ENCODE data around the gene BCAN. TPM values are rescaled to one million over a fixed set of nuclear protein-coding genes. Genes with fewer than 3 reads are reported as not detected.
A peak's percentile ranks its signal among the peaks of the same experiment; 100 is the strongest.

The BCAN gene
- total RNA-seq, 4 donors from 2014 or later = 0.54 to 1.1 TPM; not detected in 2

DNA sequence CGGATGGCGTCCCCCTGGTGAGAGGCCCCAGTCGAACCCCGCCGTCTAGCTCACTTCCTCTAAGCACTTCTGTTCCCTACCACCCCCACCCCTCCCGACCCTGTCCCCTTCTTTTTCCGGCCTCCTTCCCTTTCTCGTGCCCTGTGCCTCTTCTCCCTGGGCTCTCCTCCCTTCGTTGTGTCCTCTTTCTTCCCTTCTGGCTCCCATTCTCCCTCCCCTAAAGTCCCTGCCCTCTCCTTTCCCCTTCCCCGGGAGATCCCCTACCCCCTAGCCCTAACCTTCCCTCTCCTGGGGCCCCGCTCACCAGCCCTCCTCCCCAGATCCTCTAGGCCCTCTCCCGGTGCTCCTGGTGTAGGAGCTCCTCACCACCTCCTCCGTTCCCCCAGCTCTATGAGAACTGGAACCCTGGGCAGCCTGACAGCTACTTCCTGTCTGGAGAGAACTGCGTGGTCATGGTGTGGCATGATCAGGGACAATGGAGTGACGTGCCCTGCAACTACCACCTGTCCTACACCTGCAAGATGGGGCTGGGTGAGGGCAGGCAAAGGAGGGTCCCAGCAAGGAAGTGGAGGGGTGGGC lies 15.9 kb downstream of the BCAN start:
- H3K9me3 ChIP-seq = no peaks in the 10 kb centered on the region
- no peak overlapping the region for H3K4me3 ChIP-seq (replicated peaks in 1 of 3)
- intact Hi-C loops (cut with DNase I) = loop anchor here (5.0 kb wide), 1 partner anchor 76 kb away; no protein-coding TSS in a partner anchor
- H3K27me3 ChIP-seq = no peaks in the 10 kb centered on the region
- H3K36me3 ChIP-seq = no peaks in the 10 kb centered on the region
- H3K27ac ChIP-seq = no peak overlapping the region
- WGBS, 2 donors = 19 to 20% methylated on average over 14 to 15 of the region's 15 CpGs
- peaks cover 16 to 49% of the 10 kb centered on the region in 2 donors for H3K4me1 ChIP-seq
- TF ChIP-seq, protein P1, sequence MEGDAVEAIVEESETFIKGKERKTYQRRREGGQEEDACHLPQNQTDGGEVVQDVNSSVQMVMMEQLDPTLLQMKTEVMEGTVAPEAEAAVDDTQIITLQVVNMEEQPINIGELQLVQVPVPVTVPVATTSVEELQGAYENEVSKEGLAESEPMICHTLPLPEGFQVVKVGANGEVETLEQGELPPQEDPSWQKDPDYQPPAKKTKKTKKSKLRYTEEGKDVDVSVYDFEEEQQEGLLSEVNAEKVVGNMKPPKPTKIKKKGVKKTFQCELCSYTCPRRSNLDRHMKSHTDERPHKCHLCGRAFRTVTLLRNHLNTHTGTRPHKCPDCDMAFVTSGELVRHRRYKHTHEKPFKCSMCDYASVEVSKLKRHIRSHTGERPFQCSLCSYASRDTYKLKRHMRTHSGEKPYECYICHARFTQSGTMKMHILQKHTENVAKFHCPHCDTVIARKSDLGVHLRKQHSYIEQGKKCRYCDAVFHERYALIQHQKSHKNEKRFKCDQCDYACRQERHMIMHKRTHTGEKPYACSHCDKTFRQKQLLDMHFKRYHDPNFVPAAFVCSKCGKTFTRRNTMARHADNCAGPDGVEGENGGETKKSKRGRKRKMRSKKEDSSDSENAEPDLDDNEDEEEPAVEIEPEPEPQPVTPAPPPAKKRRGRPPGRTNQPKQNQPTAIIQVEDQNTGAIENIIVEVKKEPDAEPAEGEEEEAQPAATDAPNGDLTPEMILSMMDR (IDR thresholded peaks at IDR 0.05) = peak in 1 of 6 experiments; percentile 3
- no peak for TF ChIP-seq POLR2A (IDR thresholded peaks at IDR 0.05)
- no peak for DNase-seq

DNA sequence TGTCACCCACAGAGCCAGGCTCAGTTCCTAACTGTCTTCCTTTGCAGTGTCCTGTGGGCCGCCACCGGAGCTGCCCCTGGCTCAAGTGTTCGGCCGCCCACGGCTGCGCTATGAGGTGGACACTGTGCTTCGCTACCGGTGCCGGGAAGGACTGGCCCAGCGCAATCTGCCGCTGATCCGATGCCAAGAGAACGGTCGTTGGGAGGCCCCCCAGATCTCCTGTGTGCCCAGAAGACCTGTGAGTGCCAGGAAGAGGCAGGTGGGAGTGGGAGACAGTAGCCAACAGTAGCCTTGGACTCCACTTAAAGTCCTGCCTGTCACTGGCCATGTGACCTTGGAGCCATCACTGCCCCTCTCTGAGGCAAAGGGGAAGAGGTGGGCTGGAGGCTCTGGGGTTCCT lies 16.6 kb downstream of the BCAN start:
- no peak for TF ChIP-seq POLR2A (IDR thresholded peaks at IDR 0.05)
- TF ChIP-seq, protein P1 (IDR thresholded peaks at IDR 0.05) = no peak
- Histone ChIP-seq H3K27ac (no peak overlapping the region), H3K9me3 (no peaks in the 10 kb centered on the region), H3K36me3 (no peaks in the 10 kb centered on the region), H3K4me3 (replicated peaks in 1 of 3) (no peak overlapping the region), H3K4me1 (peaks cover 19 to 55% of the 10 kb centered on the region in 2 donors), H3K27me3 (no peaks in the 10 kb centered on the region)
- 72 to 86% methylated on average over 11 to 14 of the region's 14 CpGs for WGBS, 2 donors
- no peak for DNase-seq
- intact Hi-C loops (cut with DNase I) = loop anchor here (5.0 kb wide), 1 partner anchor 76 kb away; no protein-coding TSS in a partner anchor

DNA sequence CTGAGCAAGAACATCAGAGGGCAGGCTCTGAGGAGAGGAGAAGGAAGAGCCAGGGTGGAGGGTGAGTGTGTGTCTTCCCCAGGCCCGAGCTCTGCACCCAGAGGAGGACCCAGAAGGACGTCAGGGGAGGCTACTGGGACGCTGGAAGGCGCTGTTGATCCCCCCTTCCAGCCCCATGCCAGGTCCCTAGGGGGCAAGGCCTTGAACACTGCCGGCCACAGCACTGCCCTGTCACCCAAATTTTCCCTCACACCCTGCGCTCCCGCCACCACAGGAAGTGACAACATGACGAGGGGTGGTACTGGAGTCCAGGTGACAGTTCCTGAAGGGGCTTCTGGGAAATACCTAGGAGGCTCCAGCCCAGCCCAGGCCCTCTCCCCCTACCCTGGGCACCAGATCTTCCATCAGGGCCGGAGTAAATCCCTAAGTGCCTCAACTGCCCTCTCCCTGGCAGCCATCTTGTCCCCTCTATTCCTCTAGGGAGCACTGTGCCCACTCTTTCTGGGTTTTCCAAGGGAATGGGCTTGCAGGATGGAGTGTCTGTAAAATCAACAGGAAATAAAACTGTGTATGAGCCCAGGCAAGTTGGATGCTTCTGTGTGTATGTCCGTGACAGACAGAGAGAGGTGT lies 17.1 kb downstream of the BCAN start:
- Histone ChIP-seq H3K27ac (peak overlapping the region in 1 of 3 donors; percentile 39), H3K36me3 (no peaks in the 10 kb centered on the region), H3K9me3 (no peaks in the 10 kb centered on the region), H3K4me3 (replicated peaks in 1 of 3) (no peak overlapping the region), H3K4me1 (peaks cover 19 to 61% of the 10 kb centered on the region in 2 donors), H3K27me3 (no peaks in the 10 kb centered on the region)
- no peak for TF ChIP-seq POLR2A (IDR thresholded peaks at IDR 0.05)
- TF ChIP-seq, protein P1 (IDR thresholded peaks at IDR 0.05) = no peak
- intact Hi-C loops (cut with DNase I) = loop anchor here (5.0 kb wide), 1 partner anchor 77 kb away; no protein-coding TSS in a partner anchor
- no peak for DNase-seq
- 67 to 71% methylated on average over 4 to 6 of the region's 10 CpGs for whole genome bisulfite sequencing, 2 donors

DNA sequence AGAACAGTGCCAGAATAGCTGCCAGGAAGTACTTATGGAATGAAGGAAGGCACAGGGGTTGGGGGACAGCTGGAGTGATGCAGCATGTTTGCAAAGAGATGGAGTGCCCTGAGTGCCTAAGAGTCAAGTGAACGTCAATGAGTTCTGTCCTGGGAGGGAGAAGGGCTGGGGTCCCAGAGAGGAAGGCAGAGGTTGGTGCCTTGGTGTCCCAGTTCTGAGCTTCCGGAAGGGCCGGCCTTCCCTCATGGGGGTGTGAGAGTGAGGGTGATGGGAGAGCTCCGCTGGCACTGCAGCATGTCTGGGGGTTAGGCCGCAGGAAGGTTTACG lies 17.7 kb downstream of the BCAN start:
- Histone ChIP-seq H3K36me3 (no peaks in the 10 kb centered on the region), H3K4me3 (replicated peaks in 1 of 3) (no peak overlapping the region), H3K9me3 (no peaks in the 10 kb centered on the region), H3K4me1 (peaks cover 19 to 67% of the 10 kb centered on the region in 2 donors), H3K27ac (peak overlapping the region in 2 of 3 donors; percentile 39 to 57), H3K27me3 (no peaks in the 10 kb centered on the region)
- intact Hi-C loops (cut with DNase I) = loop anchor here (5.0 kb wide), 1 partner anchor 77 kb away; no protein-coding TSS in a partner anchor
- no peak for DNase-seq
- TF ChIP-seq POLR2A (IDR thresholded peaks at IDR 0.05) = no peak
- TF ChIP-seq, protein P1 (IDR thresholded peaks at IDR 0.05) = no peak
- WGBS, 2 donors = 8 to 29% methylated on average over 6 of the region's 6 CpGs
